Brain microvascular endothelial cell (primary cell): ENCODE measurements around the gene PA2G4.
A peak's percentile ranks its signal among the peaks of the same experiment; 100 is the strongest.

ENCODE experiments used
- DNase-seq: peaks from one replicate; pipeline ENCODE4 v3.0.0-alpha.2; 2020
- H3K27ac ChIP-seq: fragments of 250-450 bp; sonication (Bioruptor Pico); 2 replicates; pipeline ENCODE4 v1.5.1; 2020; ENCODE audit warnings: mild to moderate bottlenecking, moderate library complexity
- H3K27me3 ChIP-seq: fragments of 250-450 bp; sonication (Bioruptor Pico); replicated peaks from 2 replicates; pipeline ENCODE4 v1.5.1; 2020; ENCODE audit warnings: mild to moderate bottlenecking
- H3K36me3 ChIP-seq: fragments of 250-450 bp; sonication (Bioruptor Pico); replicated peaks from 2 replicates; pipeline ENCODE4 v1.5.1; 2020; ENCODE audit warnings: mild to moderate bottlenecking
- H3K4me3 ChIP-seq: 2 replicates; pipeline ENCODE4 v1.5.1; 2011; ENCODE audit warnings: low read depth, mild to moderate bottlenecking, control low read depth, low read length, moderate library complexity
- in situ Hi-C: cut with HindIII; loops from 2 replicates; pipeline ENCODE4 v1.10.0; 2017; ENCODE audit warnings: low sequenced_read_pairs, low pct_ligation_motif_present
- TF ChIP-seq, protein P1 (sequence below): IDR thresholded peaks from 2 replicates; pipeline ENCODE4 v1.5.1; 2011; ENCODE audit warnings: low read depth, mild to moderate bottlenecking, moderate library complexity, low read length, control low read depth, inconsistent platforms; ENCODE audit errors: missing control alignments

Gene PA2G4

DNA sequence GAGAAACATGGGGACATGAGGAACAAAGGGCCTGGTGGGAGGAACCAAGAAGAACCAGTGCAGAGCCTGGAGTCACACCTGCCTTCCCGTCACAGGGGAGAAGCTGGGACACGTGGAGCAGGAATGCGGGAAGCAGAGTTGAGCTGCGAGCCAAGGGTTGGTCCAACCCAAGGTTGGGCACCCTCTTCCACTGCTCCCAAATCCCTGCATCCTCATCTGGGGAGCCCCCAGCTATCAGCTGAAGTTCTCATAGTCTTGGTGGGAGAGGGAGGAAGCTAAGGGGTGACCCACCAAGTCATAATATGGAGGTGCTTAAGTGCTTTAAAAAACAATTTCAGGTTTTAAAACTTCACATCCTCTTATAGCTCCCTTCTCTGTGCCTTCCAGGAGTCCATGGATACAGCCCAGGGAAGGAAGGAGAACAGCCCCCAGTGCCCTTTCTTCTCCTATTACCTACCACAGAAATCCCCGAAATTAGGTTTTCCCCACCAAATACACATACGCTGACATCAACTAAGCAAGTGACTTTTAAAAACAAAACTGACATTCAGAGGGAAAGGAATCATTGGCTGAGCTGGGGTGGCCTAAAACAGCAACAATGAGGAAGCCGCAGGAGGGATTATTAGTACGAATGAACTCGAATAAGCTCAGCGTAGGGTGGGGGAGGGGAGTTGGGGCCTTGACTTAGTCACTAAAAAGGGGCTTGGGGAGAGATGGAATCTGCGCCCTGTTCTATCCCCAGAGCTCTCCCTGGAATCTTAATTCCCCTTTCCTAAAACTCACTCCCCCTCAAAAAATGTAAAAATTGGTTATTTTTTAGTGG lies 58.3 kb downstream of the PA2G4 start:
- peak; percentile 33 for DNase-seq
- Histone ChIP-seq H3K4me3 (no peak overlapping the region), H3K27ac (peak overlapping the region; percentile 14), H3K27me3 (no peaks in the 10 kb centered on the region), H3K36me3 (peaks cover 71% of the 10 kb centered on the region)
- in situ Hi-C loops, result no loop called here
- TF ChIP-seq, protein P1, sequence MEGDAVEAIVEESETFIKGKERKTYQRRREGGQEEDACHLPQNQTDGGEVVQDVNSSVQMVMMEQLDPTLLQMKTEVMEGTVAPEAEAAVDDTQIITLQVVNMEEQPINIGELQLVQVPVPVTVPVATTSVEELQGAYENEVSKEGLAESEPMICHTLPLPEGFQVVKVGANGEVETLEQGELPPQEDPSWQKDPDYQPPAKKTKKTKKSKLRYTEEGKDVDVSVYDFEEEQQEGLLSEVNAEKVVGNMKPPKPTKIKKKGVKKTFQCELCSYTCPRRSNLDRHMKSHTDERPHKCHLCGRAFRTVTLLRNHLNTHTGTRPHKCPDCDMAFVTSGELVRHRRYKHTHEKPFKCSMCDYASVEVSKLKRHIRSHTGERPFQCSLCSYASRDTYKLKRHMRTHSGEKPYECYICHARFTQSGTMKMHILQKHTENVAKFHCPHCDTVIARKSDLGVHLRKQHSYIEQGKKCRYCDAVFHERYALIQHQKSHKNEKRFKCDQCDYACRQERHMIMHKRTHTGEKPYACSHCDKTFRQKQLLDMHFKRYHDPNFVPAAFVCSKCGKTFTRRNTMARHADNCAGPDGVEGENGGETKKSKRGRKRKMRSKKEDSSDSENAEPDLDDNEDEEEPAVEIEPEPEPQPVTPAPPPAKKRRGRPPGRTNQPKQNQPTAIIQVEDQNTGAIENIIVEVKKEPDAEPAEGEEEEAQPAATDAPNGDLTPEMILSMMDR, result no peak
